ENCODE data around the gene CDR2.

CDR2 gene

DNA sequence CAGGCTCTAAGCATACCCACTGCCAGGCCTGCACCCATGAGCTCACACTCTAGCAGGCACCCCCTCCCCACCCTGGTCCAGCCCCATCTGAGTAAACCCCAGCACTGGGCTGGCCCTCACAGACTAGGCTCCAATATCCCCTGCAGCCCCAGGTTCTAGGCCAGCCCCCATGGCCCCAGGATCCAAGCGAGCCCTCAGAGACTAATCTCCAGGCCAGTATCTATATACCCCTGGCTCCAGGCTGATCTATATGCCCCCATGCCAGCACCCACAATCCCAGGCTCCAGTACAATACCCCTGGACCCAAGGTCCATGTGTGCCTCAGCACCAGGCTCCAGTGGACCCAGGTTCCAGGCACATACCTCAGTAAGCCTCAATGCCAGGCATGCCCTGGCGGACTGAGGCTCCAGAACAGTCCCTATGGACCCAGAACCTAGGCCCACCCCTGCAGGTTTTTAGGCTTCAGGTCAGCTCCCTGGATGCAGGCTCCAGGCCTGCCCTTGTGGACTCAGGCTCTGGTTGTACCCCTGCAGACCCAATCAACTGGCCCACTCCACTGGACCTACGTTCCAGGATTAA lies 38.7 kb downstream of the CDR2 start:
- TF ChIP-seq, protein P1, sequence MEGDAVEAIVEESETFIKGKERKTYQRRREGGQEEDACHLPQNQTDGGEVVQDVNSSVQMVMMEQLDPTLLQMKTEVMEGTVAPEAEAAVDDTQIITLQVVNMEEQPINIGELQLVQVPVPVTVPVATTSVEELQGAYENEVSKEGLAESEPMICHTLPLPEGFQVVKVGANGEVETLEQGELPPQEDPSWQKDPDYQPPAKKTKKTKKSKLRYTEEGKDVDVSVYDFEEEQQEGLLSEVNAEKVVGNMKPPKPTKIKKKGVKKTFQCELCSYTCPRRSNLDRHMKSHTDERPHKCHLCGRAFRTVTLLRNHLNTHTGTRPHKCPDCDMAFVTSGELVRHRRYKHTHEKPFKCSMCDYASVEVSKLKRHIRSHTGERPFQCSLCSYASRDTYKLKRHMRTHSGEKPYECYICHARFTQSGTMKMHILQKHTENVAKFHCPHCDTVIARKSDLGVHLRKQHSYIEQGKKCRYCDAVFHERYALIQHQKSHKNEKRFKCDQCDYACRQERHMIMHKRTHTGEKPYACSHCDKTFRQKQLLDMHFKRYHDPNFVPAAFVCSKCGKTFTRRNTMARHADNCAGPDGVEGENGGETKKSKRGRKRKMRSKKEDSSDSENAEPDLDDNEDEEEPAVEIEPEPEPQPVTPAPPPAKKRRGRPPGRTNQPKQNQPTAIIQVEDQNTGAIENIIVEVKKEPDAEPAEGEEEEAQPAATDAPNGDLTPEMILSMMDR (IDR thresholded peaks at IDR 0.05; ENCODE audit: borderline replicate concordance, control extremely low read depth, extremely low read depth, insufficient read depth, missing control alignments) = no peak
- in situ Hi-C loops (cut with MboI; ENCODE audit: low sequenced_read_pairs, unreplicated experiment) = loop anchor here (10.0 to 25.0 kb wide), 2 partner anchors 89 to 1148 kb away; no protein-coding TSS in a partner anchor
- no peak for DNase-seq (ENCODE audit: low spot score)

- DNase-seq (ENCODE audit: low spot score) = no peak
- TF ChIP-seq, protein P1 (IDR thresholded peaks at IDR 0.05; ENCODE audit: borderline replicate concordance, control extremely low read depth, extremely low read depth, insufficient read depth, missing control alignments) = no peak
- in situ Hi-C loops (cut with MboI; ENCODE audit: low sequenced_read_pairs, unreplicated experiment) = loop anchor here (10.0 to 25.0 kb wide), 2 partner anchors 91 to 1146 kb away; no protein-coding TSS in a partner anchor
Observed at GRCh38 chr16:22333457-22333994, 40.9 kb downstream of the CDR2 start.

GRCh38 chr16:22330326-22330725 lies 44.1 kb downstream of the CDR2 start:
- in situ Hi-C loops (cut with MboI; ENCODE audit: low sequenced_read_pairs, unreplicated experiment) = loop anchor here (10.0 to 25.0 kb wide), 2 partner anchors 94 to 1143 kb away; no protein-coding TSS in a partner anchor
- TF ChIP-seq, protein P1 (IDR thresholded peaks at IDR 0.05; ENCODE audit: borderline replicate concordance, control extremely low read depth, extremely low read depth, insufficient read depth, missing control alignments) = no peak
- DNase-seq (ENCODE audit: low spot score) = no peak

DNA sequence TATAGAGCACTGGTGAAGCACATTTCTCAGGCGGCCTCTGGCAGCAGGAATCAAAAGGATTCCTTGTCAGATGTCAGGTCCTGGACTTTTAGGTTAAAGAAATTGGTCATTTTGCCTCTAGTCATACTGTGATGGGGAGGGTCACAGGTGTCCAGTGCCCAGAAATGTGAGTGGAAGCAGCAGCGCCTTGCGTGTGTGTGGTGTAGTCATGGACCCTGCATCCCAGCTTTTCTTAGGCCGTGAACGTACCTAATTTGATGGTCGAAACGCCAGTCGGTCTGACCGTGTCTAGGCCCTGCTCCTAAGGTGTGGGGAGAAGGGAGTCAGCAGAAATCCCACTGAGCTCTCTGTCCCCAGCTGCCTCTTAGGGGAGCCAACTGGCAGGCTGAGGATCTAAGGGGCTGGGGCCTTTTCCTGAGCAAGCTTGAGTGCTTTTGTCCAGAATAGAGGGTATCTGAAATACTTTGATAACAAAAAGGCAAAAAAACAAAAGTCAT lies 45.2 kb downstream of the CDR2 start:
- in situ Hi-C loops (cut with MboI; ENCODE audit: low sequenced_read_pairs, unreplicated experiment) = loop anchor here (10.0 to 25.0 kb wide), 2 partner anchors 1024 to 1142 kb away; no protein-coding TSS in a partner anchor
- no peak for DNase-seq (ENCODE audit: low spot score)
- TF ChIP-seq, protein P1 (IDR thresholded peaks at IDR 0.05; ENCODE audit: borderline replicate concordance, control extremely low read depth, extremely low read depth, insufficient read depth, missing control alignments) = no peak

GRCh38 chr16:22328081-22328725 lies 46.2 kb downstream of the CDR2 start:
- DNase-seq (ENCODE audit: low spot score) = no peak
- TF ChIP-seq, protein P1 (IDR thresholded peaks at IDR 0.05; ENCODE audit: borderline replicate concordance, control extremely low read depth, extremely low read depth, insufficient read depth, missing control alignments) = no peak
- in situ Hi-C loops (cut with MboI; ENCODE audit: low sequenced_read_pairs, unreplicated experiment) = loop anchor here (10.0 to 25.0 kb wide), 2 partner anchors 1023 to 1141 kb away; no protein-coding TSS in a partner anchor

- in situ Hi-C loops (cut with MboI; ENCODE audit: low sequenced_read_pairs, unreplicated experiment) = loop anchor here (10.0 to 25.0 kb wide), 2 partner anchors 1023 to 1140 kb away; no protein-coding TSS in a partner anchor
- TF ChIP-seq, protein P1 (IDR thresholded peaks at IDR 0.05; ENCODE audit: borderline replicate concordance, control extremely low read depth, extremely low read depth, insufficient read depth, missing control alignments) = no peak
- DNase-seq (ENCODE audit: low spot score) = no peak
Observed at GRCh38 chr16:22327446-22327775, 47.0 kb downstream of the CDR2 start.
